SK-N-SH treated with all-trans-retinoic acid at 6 μM for 48 hours (cell line): ENCODE results near the gene HOXB4.

Source experiments
- ATAC-seq: fragments of 200-7000 bp; cut with Tn5 transposase; 3 replicates; pipeline ENCODE4 v1.9.1; 2020; ENCODE audit warnings: mild to moderate bottlenecking, moderate library complexity
- ARNTL ChIP-seq: fragments of 450-650 bp; formaldehyde crosslinking; IDR thresholded peaks from 2 replicates; pipeline ENCODE4 v1.5.0; 2020; ENCODE audit warnings: low read depth, mild to moderate bottlenecking, moderate library complexity, borderline replicate concordance
- BACH2 ChIP-seq: fragments of 250-450 bp; sonication (Bioruptor Pico); IDR thresholded peaks from 2 replicates; pipeline ENCODE4 v1.9.0; 2021; ENCODE audit warnings: mild to moderate bottlenecking, borderline replicate concordance
- CREB5 ChIP-seq: fragments of 250-450 bp; sonication (Bioruptor Pico); IDR thresholded peaks from 2 replicates; pipeline ENCODE4 v1.5.1; 2020; ENCODE audit warnings: low read depth, mild to moderate bottlenecking, moderate library complexity
- CSDC2 ChIP-seq: fragments of 250-450 bp; sonication (Bioruptor Pico); IDR thresholded peaks from 2 replicates; pipeline ENCODE4 v1.5.0; 2020; ENCODE audit warnings: mild to moderate bottlenecking, moderate library complexity
- ESRRG ChIP-seq: fragments of 250-450 bp; sonication (Bioruptor Pico); IDR thresholded peaks from 2 replicates; pipeline ENCODE4 v1.6.1; 2021; ENCODE audit warnings: mild to moderate bottlenecking
- GLIS3 ChIP-seq: fragments of 250-450 bp; sonication (Bioruptor Pico); IDR thresholded peaks from 2 replicates; pipeline ENCODE4 v1.5.0; 2020; ENCODE audit warnings: mild to moderate bottlenecking, moderate library complexity
- ISL1 ChIP-seq: fragments of 250-450 bp; sonication (Bioruptor Pico); IDR thresholded peaks from 2 replicates; pipeline ENCODE4 v2.1.2; 2022; ENCODE audit warnings: mild to moderate bottlenecking, moderate library complexity
- OSR1 ChIP-seq: fragments of 250-450 bp; sonication (Bioruptor Pico); IDR thresholded peaks from 2 replicates; pipeline ENCODE4 v1.8.0; 2022; ENCODE audit warnings: moderate library complexity, mild to moderate bottlenecking, inconsistent platforms
- PATZ1 ChIP-seq: fragments of 250-450 bp; sonication (Bioruptor Pico); IDR thresholded peaks from 2 replicates; pipeline ENCODE4 v1.8.0; 2020; ENCODE audit warnings: mild to moderate bottlenecking, moderate library complexity, borderline replicate concordance
- POU6F1 ChIP-seq: fragments of 250-450 bp; sonication (Bioruptor Pico); IDR thresholded peaks from 2 replicates; pipeline ENCODE4 v1.8.0; 2021; ENCODE audit warnings: low read depth, mild to moderate bottlenecking, moderate library complexity, borderline replicate concordance
- PPARA ChIP-seq: fragments of 250-450 bp; sonication (Bioruptor Pico); IDR thresholded peaks from 2 replicates; pipeline ENCODE4 v1.5.0; 2020; ENCODE audit warnings: mild to moderate bottlenecking, borderline replicate concordance
- SNAI2 ChIP-seq: fragments of 250-450 bp; sonication (Bioruptor Pico); IDR thresholded peaks from 2 replicates; pipeline ENCODE4 v1.5.0; 2020; ENCODE audit warnings: mild to moderate bottlenecking, moderate library complexity
- TCF4 ChIP-seq: fragments of 250-450 bp; sonication (Bioruptor Pico); IDR thresholded peaks from 2 replicates; pipeline ENCODE4 v1.8.0; 2021; ENCODE audit warnings: mild to moderate bottlenecking, moderate library complexity, borderline replicate concordance
- TOX ChIP-seq: fragments of 250-450 bp; sonication (Bioruptor Pico); IDR thresholded peaks from 2 replicates; pipeline ENCODE4 v1.8.0; 2021; ENCODE audit warnings: mild to moderate bottlenecking, moderate library complexity, borderline replicate concordance
- TSHZ2 ChIP-seq: fragments of 250-450 bp; sonication (Bioruptor Pico); IDR thresholded peaks from 2 replicates; pipeline ENCODE4 v1.5.0; 2020; ENCODE audit warnings: mild to moderate bottlenecking, moderate library complexity
- ZC3H10 ChIP-seq: fragments of 250-450 bp; sonication (Bioruptor Pico); IDR thresholded peaks from 2 replicates; pipeline ENCODE4 v1.5.1; 2021; ENCODE audit warnings: mild to moderate bottlenecking, moderate library complexity
- ZFP30 ChIP-seq: fragments of 450-650 bp; formaldehyde crosslinking; IDR thresholded peaks from 2 replicates; pipeline ENCODE4 v1.5.0; 2022; ENCODE audit warnings: mild to moderate bottlenecking, moderate library complexity
- ZNF565 ChIP-seq: fragments of 450-650 bp; formaldehyde crosslinking; conservative IDR thresholded peaks from 2 replicates; pipeline ENCODE4 v1.5.0; 2020; ENCODE audit warnings: low read depth, mild to moderate bottlenecking, moderate library complexity
- ZNF70 ChIP-seq: fragments of 450-650 bp; formaldehyde crosslinking; IDR thresholded peaks from 2 replicates; pipeline ENCODE4 v1.5.0; 2020; ENCODE audit warnings: mild to moderate bottlenecking, moderate library complexity
- ZNF8 ChIP-seq: fragments of 450-650 bp; formaldehyde crosslinking; IDR thresholded peaks from 2 replicates; pipeline ENCODE4 v1.5.0; 2020; ENCODE audit warnings: mild to moderate bottlenecking, moderate library complexity

The HOXB4 gene

GRCh38 chr17:48566717-48567116 is 11.4 kb downstream of the HOXB4 start (continued):
- TF ChIP-seq CREB5 (CRISPR knock-in tag) (no peak), GLIS3 (CRISPR knock-in tag) (no peak), OSR1 (no peak), ESRRG (CRISPR knock-in tag) (no peak), ZNF70 (CRISPR knock-in tag) (no peak)

- ATAC-seq = no peak
- no peak for TF ChIP-seq TCF4 (CRISPR knock-in tag)
- TF ChIP-seq PATZ1 (CRISPR knock-in tag) = no peak
- no peak for TF ChIP-seq CSDC2 (CRISPR knock-in tag)
- no peak for TF ChIP-seq ESRRG (CRISPR knock-in tag)
- TF ChIP-seq ZC3H10 (CRISPR knock-in tag) = no peak
- no peak for TF ChIP-seq ZNF70 (CRISPR knock-in tag)
- no peak for TF ChIP-seq SNAI2
- no peak for TF ChIP-seq TSHZ2
- no peak for TF ChIP-seq OSR1
- TF ChIP-seq ZNF565 (CRISPR knock-in tag) = no peak
- TF ChIP-seq ZNF8 (CRISPR knock-in tag) = no peak
- no peak for TF ChIP-seq CREB5 (CRISPR knock-in tag)
- no peak for TF ChIP-seq BACH2 (CRISPR knock-in tag)
- no peak for TF ChIP-seq TOX
Measured at GRCh38 chr17:48565925-48566710, 12.0 kb downstream of the HOXB4 start.

- no peak for ATAC-seq
- TF ChIP-seq BACH2 (CRISPR knock-in tag) (no peak), ARNTL (no peak), ISL1 (CRISPR knock-in tag) (no peak), SNAI2 (no peak), ESRRG (CRISPR knock-in tag) (no peak), PPARA (CRISPR knock-in tag) (no peak), ZNF565 (CRISPR knock-in tag) (no peak), ZNF70 (CRISPR knock-in tag) (no peak), ZFP30 (no peak), POU6F1 (CRISPR knock-in tag) (no peak)
Measured at GRCh38 chr17:48565022-48565554, 13.1 kb downstream of the HOXB4 start.
